Measurements from ENCODE around the gene TAF8.

GRCh38 chr6:42025845-42026243, 24.5 kb upstream of the TAF8 start:
- TF ChIP-seq USF1 (IDR thresholded peaks at IDR 0.05) (no peak), NFIC (IDR thresholded peaks at IDR 0.05) (no peak), MAX (IDR thresholded peaks at IDR 0.05) (no peak), CREB1 (IDR thresholded peaks at IDR 0.05; ENCODE audit: low read depth) (no peak)
- TF ChIP-seq, protein P1, sequence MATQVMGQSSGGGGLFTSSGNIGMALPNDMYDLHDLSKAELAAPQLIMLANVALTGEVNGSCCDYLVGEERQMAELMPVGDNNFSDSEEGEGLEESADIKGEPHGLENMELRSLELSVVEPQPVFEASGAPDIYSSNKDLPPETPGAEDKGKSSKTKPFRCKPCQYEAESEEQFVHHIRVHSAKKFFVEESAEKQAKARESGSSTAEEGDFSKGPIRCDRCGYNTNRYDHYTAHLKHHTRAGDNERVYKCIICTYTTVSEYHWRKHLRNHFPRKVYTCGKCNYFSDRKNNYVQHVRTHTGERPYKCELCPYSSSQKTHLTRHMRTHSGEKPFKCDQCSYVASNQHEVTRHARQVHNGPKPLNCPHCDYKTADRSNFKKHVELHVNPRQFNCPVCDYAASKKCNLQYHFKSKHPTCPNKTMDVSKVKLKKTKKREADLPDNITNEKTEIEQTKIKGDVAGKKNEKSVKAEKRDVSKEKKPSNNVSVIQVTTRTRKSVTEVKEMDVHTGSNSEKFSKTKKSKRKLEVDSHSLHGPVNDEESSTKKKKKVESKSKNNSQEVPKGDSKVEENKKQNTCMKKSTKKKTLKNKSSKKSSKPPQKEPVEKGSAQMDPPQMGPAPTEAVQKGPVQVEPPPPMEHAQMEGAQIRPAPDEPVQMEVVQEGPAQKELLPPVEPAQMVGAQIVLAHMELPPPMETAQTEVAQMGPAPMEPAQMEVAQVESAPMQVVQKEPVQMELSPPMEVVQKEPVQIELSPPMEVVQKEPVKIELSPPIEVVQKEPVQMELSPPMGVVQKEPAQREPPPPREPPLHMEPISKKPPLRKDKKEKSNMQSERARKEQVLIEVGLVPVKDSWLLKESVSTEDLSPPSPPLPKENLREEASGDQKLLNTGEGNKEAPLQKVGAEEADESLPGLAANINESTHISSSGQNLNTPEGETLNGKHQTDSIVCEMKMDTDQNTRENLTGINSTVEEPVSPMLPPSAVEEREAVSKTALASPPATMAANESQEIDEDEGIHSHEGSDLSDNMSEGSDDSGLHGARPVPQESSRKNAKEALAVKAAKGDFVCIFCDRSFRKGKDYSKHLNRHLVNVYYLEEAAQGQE (IDR thresholded peaks at IDR 0.05; ENCODE audit: low read depth) = no peak
